ENCODE data around the gene BCAS3.

GRCh38 chr17:61057257-61057656 lies 379.6 kb downstream of the BCAS3 start:
- TF ChIP-seq GATA3 (IDR thresholded peaks at IDR 0.05; ENCODE audit: low read depth, low read length): no peak
- TF ChIP-seq GATA2 (IDR thresholded peaks at IDR 0.05; ENCODE audit: low read depth, low read length): no peak

Measured in SH-SY5Y (cell line).